ENCODE data around the gene DOK4.

GRCh38 chr16:57479976-57480753, 6.1 kb downstream of the DOK4 start:
- no peak for TF ChIP-seq REST (IDR thresholded peaks at IDR 0.05; ENCODE audit: insufficient replicate concordance, low read depth)
- TF ChIP-seq CTCF (IDR thresholded peaks at IDR 0.05; ENCODE audit: insufficient read depth, low read length): no peak
- no peak for TF ChIP-seq POLR2AphosphoS5 (IDR thresholded peaks at IDR 0.05; ENCODE audit: low read depth)
- no peak for TF ChIP-seq SPI1 (IDR thresholded peaks at IDR 0.05; ENCODE audit: borderline replicate concordance, low read depth)
- TF ChIP-seq GABPA (IDR thresholded peaks at IDR 0.05; ENCODE audit: low read depth): no peak
